Amniotic epithelial cell (primary cell): ENCODE measurements around the gene TM7SF2.

Source experiments
- DNase-seq: peaks from one replicate; pipeline ENCODE4 v3.0.0-alpha.2; 2010; ENCODE audit warnings: low read depth

Gene TM7SF2

DNA sequence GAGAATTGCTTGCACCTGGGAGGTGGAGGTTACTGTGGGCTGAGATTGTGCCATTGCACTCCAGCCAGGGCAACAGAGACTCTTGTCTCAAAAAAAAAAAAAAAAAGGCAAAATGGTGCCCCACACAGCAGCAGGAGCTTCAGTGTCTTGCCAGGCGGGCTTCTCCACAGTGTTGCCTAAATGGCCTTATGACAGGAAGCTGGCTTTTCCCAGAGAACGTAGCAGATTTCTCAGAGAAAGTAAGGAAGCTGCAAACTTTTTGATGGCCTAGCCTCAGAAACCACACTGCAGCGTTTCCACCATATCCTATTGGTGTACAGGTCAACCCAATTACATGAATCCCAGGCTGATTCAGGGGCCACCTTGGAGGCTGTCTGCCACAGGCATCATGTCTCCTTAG lies 45.7 kb downstream of the TM7SF2 start:
- DNase-seq: no peak

DNA sequence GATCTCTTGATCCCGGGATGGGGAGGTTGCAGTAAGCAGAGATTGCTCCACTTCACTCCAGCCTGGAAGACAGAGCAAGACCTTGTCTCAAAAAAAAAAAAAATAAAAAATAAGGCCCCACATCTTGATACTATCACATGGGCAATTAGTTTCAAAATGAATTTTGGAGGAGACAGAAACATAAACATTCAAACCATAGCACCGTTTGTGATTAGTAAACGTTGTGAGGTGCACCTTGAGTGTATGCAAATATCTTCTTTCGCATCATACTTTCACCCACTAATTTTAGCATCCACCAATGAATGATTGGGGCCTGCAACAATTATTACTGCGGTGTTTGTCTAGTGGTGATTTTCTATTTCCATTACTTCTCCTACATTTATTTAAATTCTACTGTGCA lies 47.3 kb downstream of the TM7SF2 start:
- DNase-seq: no peak

GRCh38 chr11:65160643-65161042 lies 49.0 kb downstream of the TM7SF2 start:
- DNase-seq: no peak

DNA sequence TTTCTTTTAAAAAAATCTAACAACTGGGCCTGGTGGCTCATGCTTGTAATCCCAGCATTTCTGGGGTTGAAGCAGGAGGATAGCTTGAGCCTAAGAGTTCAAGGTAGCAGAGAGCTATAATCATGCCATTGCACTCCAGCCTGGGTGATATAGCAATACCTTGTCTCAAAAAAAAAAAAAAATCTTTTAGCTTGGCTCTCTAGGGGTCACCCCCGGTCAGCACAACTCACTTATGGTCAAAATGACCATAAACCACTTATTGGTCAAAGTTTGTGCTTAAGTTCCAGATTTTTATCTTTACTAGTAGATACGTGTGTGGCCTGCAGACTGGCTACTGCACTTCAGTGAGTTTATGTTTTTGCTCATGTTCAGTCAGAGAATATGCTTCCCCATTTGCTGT lies 52.0 kb downstream of the TM7SF2 start:
- no peak for DNase-seq
